Activated naive CD4-positive, alpha-beta T cell treated with anti-CD3 and anti-CD28 coated beads for 36 hours (primary cell): ENCODE results near the gene PDE1A. TPM values are rescaled to one million over a fixed set of nuclear protein-coding genes. Genes with fewer than 3 reads are reported as not detected.

ENCODE experiments used
- CTCF ChIA-PET: fragments of 350-600 bp; sonication (Branson Sonifier 250); formaldehyde crosslinking; loops from one replicate; lab custom pipeline; 2021; ENCODE audit warnings: antibody characterized with exemption; lab: Charles Lee
- DNase-seq: peaks from one replicate; pipeline ENCODE4 v3.0.0-alpha.2; 2020
- H3K27ac Mint-ChIP-seq: one replicate; pipeline ENCODE4 v1.8.0; 2021; ENCODE audit warnings: mild to moderate bottlenecking, mixed read lengths
- H3K27me3 Mint-ChIP-seq: one replicate; pipeline ENCODE4 v1.8.0; 2021; ENCODE audit warnings: low read depth, mixed read lengths
- H3K36me3 Mint-ChIP-seq: one replicate; pipeline ENCODE4 v1.8.0; 2021; ENCODE audit warnings: low read depth, mixed read lengths
- H3K4me1 Mint-ChIP-seq: one replicate; pipeline ENCODE4 v1.8.0; 2021; ENCODE audit warnings: low read depth, mixed read lengths
- H3K4me3 Mint-ChIP-seq: one replicate; pipeline ENCODE4 v1.8.0; 2021; ENCODE audit warnings: mild to moderate bottlenecking, moderate library complexity, mixed read lengths
- H3K9me3 Mint-ChIP-seq: one replicate; pipeline ENCODE4 v1.8.0; 2021; ENCODE audit warnings: mixed read lengths
- intact Hi-C: fragments of 100-400 bp; cut with micrococcal nuclease; formaldehyde crosslinking; loops from one replicate; pipeline ENCODE4 v1.15.1; 2023
- total RNA-seq, 2 experiments: library from RNA; stranded (reverse); gene quantifications; one replicate each; pipeline ENCODE4 v1.2.3, GENCODE V29; 2021

Gene PDE1A
- total RNA-seq, 2 experiments from 2014 or later: not detected

DNA sequence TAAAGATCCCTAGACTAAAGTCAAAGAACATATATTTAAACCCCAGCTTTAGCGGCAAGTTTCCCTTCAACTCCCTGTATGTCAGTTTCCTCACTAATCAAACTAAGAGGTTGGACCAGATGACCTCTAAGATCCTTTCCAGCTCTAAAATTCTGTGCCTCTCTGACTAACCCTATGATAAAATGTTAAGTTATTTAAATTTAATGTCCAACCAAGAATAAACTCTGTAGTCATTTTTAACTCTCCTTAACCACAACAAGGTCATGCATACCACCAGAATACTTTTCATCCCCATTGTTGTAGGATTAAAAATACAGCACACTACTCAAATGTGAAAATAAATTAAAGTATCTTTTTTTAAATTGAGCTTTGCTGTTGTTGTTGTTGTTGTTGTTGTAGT lies 5.2 kb upstream of the PDE1A start:
- no peaks in the 10 kb centered on the region for H3K36me3 Mint-ChIP-seq
- intact Hi-C loops: no loop called here
- CTCF ChIA-PET: interaction anchor here (0.5 kb wide), 1 partner anchor 247 kb away, joined by 3 read pairs; no protein-coding TSS in a partner anchor

DNA sequence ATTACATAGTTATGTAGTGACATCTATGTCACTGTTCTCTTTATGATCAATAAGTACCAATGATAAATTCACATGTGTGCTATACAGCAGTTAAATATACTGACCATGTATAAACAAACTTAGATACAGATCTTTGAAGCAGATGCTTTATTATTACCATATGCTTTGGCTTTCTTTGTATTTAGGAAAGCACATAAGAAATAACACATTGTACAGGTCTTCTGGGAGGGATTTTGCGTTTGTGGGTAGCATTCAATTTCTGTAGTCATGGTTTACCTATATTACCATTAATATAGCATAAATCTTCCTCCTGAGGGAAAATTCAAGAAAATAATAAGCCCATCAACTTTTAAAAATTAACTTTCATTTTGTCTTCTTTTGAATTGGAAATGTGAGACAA lies 1.6 kb upstream of the PDE1A start:
- Mint-ChIP-seq H3K36me3 (no peaks in the 10 kb centered on the region), H3K4me3 (no peak overlapping the region), H3K27me3 (no peaks in the 10 kb centered on the region), H3K9me3 (peaks cover 3% of the 10 kb centered on the region), H3K27ac (no peak overlapping the region), H3K4me1 (no peaks in the 10 kb centered on the region)
- CTCF ChIA-PET: no interaction called here
- intact Hi-C loops: no loop called here
- DNase-seq: no peak

More for the DNA sequence above, 5.2 kb upstream of the PDE1A start:
- peaks cover 3% of the 10 kb centered on the region for H3K9me3 Mint-ChIP-seq
- no peak overlapping the region for H3K27ac Mint-ChIP-seq
- H3K4me3 Mint-ChIP-seq: no peak overlapping the region
- no peaks in the 10 kb centered on the region for H3K27me3 Mint-ChIP-seq
- DNase-seq: no peak
- H3K4me1 Mint-ChIP-seq: no peaks in the 10 kb centered on the region

DNA sequence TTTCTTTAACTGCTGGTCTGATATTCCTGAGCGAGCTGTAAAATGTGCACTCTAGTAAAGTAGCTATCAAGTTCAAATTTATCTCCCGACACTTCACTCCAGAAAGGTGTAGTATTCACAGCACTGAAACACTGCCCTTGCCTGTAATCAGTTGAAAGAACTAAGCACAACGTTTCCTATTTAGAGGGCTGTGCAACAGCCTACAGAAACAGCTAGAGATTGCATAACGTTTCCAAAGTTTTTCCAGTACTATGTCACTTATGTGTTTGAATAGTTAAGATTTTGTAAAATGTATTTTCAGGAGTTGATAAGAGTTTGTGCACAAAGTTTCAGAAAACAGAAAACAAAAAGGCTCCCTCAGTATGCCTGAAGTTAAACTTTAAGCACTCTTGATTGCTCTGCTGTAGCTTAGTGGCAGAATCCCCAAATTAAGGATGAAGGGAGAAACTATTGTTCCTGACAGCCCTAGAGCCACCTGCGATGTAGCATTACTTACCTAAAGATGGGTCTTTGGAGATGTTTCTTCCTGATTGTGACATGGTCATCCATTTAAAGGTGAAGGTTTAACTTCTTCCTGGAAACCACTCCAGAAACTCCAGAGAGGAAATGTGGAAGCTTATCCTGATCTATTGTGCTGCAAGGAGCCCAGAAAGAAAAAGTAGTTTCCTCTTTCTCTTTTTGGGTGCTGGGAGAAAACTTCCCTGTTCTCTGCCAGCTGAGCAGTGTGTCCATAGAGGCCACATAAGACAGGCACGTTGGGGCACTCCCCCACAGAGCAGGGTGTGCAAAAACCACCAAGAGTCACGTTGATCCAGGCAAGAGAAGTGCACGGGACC lies 536 bp downstream of the PDE1A start:
- H3K4me1 Mint-ChIP-seq: no peaks in the 10 kb centered on the region
- H3K27ac Mint-ChIP-seq: no peak overlapping the region
- H3K9me3 Mint-ChIP-seq: peaks cover 3% of the 10 kb centered on the region
- no peak overlapping the region for H3K4me3 Mint-ChIP-seq
- intact Hi-C loops: no loop called here
- H3K36me3 Mint-ChIP-seq: no peaks in the 10 kb centered on the region
- H3K27me3 Mint-ChIP-seq: no peaks in the 10 kb centered on the region
- CTCF ChIA-PET: no interaction called here
- DNase-seq: no peak

- H3K36me3 Mint-ChIP-seq: no peaks in the 10 kb centered on the region
Measured at GRCh38 chr2:182422864-182423263, 4.0 kb downstream of the PDE1A start.

DNA sequence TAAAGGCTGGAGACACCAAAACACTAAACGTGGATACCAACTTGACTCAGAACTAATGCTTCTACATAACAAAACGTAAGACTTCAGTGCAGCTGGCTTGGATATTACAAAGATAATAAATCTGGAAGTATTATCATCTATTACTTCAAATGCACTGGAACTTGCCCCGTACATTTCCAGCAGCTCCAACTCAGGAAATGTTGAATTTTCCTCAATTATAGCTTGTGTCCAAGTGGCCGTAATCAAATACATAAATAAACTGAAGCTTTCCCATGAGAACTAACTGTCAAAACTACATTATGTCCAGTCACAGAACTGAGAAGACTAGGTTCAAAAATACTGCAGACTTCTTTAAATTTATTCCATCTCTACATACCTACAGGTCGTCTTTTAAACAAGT lies 6.2 kb downstream of the PDE1A start:
- Mint-ChIP-seq H3K4me1 (no peaks in the 10 kb centered on the region), H3K27ac (no peak overlapping the region), H3K4me3 (no peak overlapping the region), H3K9me3 (peaks cover 1% of the 10 kb centered on the region), H3K27me3 (no peaks in the 10 kb centered on the region), H3K36me3 (no peaks in the 10 kb centered on the region)
- CTCF ChIA-PET: no interaction called here
- intact Hi-C loops: no loop called here
- no peak for DNase-seq

More at GRCh38 chr2:182422864-182423263, 4.0 kb downstream of the PDE1A start:
- intact Hi-C loops: no loop called here
- no peak overlapping the region for H3K27ac Mint-ChIP-seq
- peaks cover 1% of the 10 kb centered on the region for H3K9me3 Mint-ChIP-seq
- no peak for DNase-seq
- CTCF ChIA-PET: interaction anchor here (0.6 kb wide), 1 partner anchor 1497 kb away, joined by 3 read pairs; no protein-coding TSS in a partner anchor
- no peaks in the 10 kb centered on the region for H3K27me3 Mint-ChIP-seq
- H3K4me3 Mint-ChIP-seq: no peak overlapping the region
- no peaks in the 10 kb centered on the region for H3K4me1 Mint-ChIP-seq

DNA sequence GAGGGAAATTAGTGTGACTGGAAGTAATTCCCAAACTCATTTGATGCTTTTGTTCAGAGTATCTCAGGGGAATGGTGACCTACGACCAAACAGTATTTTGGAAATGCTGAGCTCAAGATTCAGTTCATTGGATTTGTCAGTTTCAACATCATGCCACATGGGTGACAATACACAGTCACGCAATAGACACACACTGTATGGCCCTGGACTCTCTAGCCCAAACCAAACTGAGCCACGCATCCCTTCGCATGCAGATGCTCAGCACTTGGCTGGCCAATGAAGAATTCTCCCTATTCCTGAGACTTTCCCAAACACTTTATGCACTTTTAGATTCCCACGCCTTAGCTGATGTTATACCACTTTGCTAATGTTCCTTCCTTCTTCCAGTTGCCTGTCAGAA lies 10.0 kb downstream of the PDE1A start:
- no peaks in the 10 kb centered on the region for H3K36me3 Mint-ChIP-seq
- no peak for DNase-seq
- H3K9me3 Mint-ChIP-seq: peaks cover 1% of the 10 kb centered on the region
- no peak overlapping the region for H3K4me3 Mint-ChIP-seq
- H3K27ac Mint-ChIP-seq: no peak overlapping the region
- no peaks in the 10 kb centered on the region for H3K4me1 Mint-ChIP-seq
- intact Hi-C loops: no loop called here
- CTCF ChIA-PET: no interaction called here
- H3K27me3 Mint-ChIP-seq: no peaks in the 10 kb centered on the region

GRCh38 chr2:182416191-182416590 lies 10.6 kb downstream of the PDE1A start:
- CTCF ChIA-PET: no interaction called here
- no peaks in the 10 kb centered on the region for H3K36me3 Mint-ChIP-seq
- H3K9me3 Mint-ChIP-seq: peaks cover 1% of the 10 kb centered on the region
- intact Hi-C loops: no loop called here
- no peak overlapping the region for H3K4me3 Mint-ChIP-seq
- no peaks in the 10 kb centered on the region for H3K4me1 Mint-ChIP-seq
- DNase-seq: no peak
- no peaks in the 10 kb centered on the region for H3K27me3 Mint-ChIP-seq
- H3K27ac Mint-ChIP-seq: no peak overlapping the region

DNA sequence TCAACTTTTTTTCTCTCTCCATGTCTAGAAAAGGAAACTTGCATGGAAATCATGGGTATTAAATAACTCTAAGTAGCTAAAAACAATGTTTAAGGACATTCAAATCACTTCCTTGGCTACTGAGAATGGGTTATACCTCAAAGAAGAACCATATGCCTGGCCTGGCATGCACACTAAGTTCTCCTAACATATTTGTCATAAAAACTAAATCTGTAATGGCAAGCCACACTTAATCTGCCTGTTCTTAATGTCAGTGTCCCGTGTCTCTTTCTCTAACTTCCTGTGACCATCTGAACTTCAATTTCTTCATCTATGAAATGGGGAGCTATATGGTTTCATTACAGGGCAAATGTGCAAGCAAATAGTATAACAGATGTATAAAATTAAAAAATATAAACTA lies 11.1 kb downstream of the PDE1A start:
- CTCF ChIA-PET: no interaction called here
- no peak overlapping the region for H3K4me3 Mint-ChIP-seq
- intact Hi-C loops: no loop called here

DNA sequence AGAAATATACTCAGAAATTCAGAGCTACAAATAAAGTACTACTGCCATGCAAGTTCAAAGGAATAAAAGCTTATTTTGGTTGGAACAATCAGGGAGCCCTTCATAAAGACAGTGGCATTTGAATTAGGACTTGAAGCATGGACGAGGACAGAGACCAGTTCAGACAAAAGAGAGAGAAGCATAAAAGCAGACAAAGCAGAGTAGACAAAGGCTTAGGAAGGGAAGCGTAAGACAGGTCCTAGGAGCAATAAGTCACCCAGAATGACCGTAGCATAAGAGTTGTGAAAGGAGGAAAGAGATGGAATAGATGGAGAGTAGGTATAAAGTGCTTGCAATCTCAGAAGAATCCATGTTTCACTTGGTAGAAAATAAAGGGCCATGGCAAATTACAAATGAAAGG lies 14.0 kb downstream of the PDE1A start:
- Mint-ChIP-seq H3K4me1 (no peaks in the 10 kb centered on the region), H3K27me3 (no peaks in the 10 kb centered on the region), H3K27ac (no peak overlapping the region), H3K9me3 (no peaks in the 10 kb centered on the region), H3K36me3 (no peaks in the 10 kb centered on the region), H3K4me3 (no peak overlapping the region)
- intact Hi-C loops: no loop called here
- CTCF ChIA-PET: no interaction called here
- no peak for DNase-seq

More for the DNA sequence above, 11.1 kb downstream of the PDE1A start:
- peaks cover 1% of the 10 kb centered on the region for H3K9me3 Mint-ChIP-seq
- no peaks in the 10 kb centered on the region for H3K27me3 Mint-ChIP-seq
- no peaks in the 10 kb centered on the region for H3K36me3 Mint-ChIP-seq
- no peak overlapping the region for H3K27ac Mint-ChIP-seq
- H3K4me1 Mint-ChIP-seq: no peaks in the 10 kb centered on the region
- no peak for DNase-seq

GRCh38 chr2:182410120-182410519 lies 16.7 kb downstream of the PDE1A start:
- Mint-ChIP-seq H3K36me3 (no peaks in the 10 kb centered on the region), H3K4me3 (no peak overlapping the region), H3K27me3 (no peaks in the 10 kb centered on the region), H3K9me3 (no peaks in the 10 kb centered on the region), H3K27ac (no peak overlapping the region), H3K4me1 (no peaks in the 10 kb centered on the region)
- intact Hi-C loops: no loop called here
- no peak for DNase-seq
- CTCF ChIA-PET: no interaction called here

GRCh38 chr2:182406221-182406620 lies 20.6 kb downstream of the PDE1A start:
- H3K36me3 Mint-ChIP-seq: no peaks in the 10 kb centered on the region
- no peak overlapping the region for H3K4me3 Mint-ChIP-seq
- no peaks in the 10 kb centered on the region for H3K4me1 Mint-ChIP-seq
- no peaks in the 10 kb centered on the region for H3K27me3 Mint-ChIP-seq
- CTCF ChIA-PET: no interaction called here
- no peak for DNase-seq
- H3K27ac Mint-ChIP-seq: no peak overlapping the region
- H3K9me3 Mint-ChIP-seq: peaks cover 4% of the 10 kb centered on the region
- intact Hi-C loops: no loop called here

DNA sequence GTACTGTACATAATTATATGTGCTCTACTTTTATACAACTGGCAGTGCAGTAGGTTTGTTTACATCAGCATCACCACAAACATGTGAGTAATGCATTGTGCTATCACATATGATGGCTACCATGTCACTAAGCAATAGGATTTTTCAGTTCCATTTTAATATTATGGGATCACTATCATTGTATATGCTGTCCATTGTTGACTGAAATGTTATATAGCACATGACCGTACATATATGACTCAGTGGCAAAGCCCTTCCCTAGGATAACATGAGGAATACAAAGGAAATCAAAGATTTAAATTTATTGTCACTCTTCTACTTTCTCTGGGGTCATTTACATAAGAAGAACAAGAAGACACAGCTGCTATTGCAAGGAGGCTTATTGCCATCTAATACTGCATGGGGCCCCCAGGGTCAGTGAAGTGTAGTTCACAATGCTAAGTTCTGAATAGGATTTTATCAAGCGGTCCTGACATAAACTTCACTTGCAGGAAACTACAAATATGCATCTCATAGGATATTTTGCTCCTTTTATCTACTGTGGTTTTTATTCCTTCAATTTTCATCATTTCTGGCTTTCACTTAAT lies 21.8 kb downstream of the PDE1A start:
- H3K27ac Mint-ChIP-seq: no peak overlapping the region
- H3K4me1 Mint-ChIP-seq: no peaks in the 10 kb centered on the region
- DNase-seq: no peak
- H3K9me3 Mint-ChIP-seq: peaks cover 4% of the 10 kb centered on the region
- H3K4me3 Mint-ChIP-seq: no peak overlapping the region
- no peaks in the 10 kb centered on the region for H3K36me3 Mint-ChIP-seq
- H3K27me3 Mint-ChIP-seq: no peaks in the 10 kb centered on the region
- CTCF ChIA-PET: no interaction called here
- intact Hi-C loops: no loop called here

DNA sequence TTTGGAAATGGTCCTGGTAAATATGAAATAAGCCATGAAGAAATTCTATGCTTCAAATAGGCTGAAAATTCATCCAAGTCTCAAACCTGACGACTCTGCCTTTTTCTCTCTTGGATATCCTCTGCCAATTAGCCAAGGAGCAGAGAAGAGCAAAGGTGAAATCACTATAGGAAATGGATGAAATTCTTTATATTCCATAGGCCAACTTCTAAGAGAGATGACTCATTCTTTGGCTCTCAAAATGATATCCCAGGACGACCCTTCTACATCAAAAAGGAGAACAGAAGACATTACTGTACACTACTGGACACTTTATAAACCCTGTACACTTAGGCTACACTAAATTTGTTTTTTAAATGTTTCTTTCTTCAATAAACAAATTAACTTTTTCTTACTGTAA lies 22.7 kb downstream of the PDE1A start:
- DNase-seq: no peak
- CTCF ChIA-PET: no interaction called here
- intact Hi-C loops: no loop called here
- H3K27me3 Mint-ChIP-seq: no peaks in the 10 kb centered on the region
- no peaks in the 10 kb centered on the region for H3K36me3 Mint-ChIP-seq
- no peaks in the 10 kb centered on the region for H3K4me1 Mint-ChIP-seq
- H3K27ac Mint-ChIP-seq: no peak overlapping the region
- H3K9me3 Mint-ChIP-seq: peaks cover 4% of the 10 kb centered on the region
- H3K4me3 Mint-ChIP-seq: no peak overlapping the region
